Measurements from ENCODE around the gene HMGXB3.

DNA sequence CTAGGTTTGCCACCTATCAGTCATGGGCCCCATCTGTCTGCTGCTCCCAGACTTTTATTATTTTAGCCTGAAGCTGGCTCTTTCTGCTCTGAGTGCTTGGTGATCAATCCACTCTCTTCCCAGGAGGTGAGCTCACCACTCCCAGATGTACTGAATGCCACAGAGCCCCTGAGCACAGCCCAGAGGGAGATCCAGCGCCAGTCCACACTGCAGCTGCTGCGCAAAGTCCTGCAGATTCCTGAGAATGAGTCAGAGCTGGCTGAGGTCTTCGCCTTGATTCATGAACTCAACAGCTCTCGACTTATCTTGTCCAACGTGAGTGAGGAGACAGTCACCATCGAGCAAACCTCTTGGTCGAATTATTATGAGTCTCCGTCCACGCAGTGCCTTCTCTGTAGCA is 36.0 kb downstream of the HMGXB3 start:
- TF ChIP-seq, protein P1, sequence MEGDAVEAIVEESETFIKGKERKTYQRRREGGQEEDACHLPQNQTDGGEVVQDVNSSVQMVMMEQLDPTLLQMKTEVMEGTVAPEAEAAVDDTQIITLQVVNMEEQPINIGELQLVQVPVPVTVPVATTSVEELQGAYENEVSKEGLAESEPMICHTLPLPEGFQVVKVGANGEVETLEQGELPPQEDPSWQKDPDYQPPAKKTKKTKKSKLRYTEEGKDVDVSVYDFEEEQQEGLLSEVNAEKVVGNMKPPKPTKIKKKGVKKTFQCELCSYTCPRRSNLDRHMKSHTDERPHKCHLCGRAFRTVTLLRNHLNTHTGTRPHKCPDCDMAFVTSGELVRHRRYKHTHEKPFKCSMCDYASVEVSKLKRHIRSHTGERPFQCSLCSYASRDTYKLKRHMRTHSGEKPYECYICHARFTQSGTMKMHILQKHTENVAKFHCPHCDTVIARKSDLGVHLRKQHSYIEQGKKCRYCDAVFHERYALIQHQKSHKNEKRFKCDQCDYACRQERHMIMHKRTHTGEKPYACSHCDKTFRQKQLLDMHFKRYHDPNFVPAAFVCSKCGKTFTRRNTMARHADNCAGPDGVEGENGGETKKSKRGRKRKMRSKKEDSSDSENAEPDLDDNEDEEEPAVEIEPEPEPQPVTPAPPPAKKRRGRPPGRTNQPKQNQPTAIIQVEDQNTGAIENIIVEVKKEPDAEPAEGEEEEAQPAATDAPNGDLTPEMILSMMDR (IDR thresholded peaks at IDR 0.05 in 4 of 5, conservative IDR thresholded peaks at IDR 0.05 in 1 of 5), result no peak
- no peak for TF ChIP-seq POLR2A (IDR thresholded peaks at IDR 0.05)
